ENCODE results near the gene ZNF358.

Gene ZNF358

GRCh38 chr19:7539827-7540425 lies 24.0 kb downstream of the ZNF358 start:
- no peak for DNase-seq

DNA sequence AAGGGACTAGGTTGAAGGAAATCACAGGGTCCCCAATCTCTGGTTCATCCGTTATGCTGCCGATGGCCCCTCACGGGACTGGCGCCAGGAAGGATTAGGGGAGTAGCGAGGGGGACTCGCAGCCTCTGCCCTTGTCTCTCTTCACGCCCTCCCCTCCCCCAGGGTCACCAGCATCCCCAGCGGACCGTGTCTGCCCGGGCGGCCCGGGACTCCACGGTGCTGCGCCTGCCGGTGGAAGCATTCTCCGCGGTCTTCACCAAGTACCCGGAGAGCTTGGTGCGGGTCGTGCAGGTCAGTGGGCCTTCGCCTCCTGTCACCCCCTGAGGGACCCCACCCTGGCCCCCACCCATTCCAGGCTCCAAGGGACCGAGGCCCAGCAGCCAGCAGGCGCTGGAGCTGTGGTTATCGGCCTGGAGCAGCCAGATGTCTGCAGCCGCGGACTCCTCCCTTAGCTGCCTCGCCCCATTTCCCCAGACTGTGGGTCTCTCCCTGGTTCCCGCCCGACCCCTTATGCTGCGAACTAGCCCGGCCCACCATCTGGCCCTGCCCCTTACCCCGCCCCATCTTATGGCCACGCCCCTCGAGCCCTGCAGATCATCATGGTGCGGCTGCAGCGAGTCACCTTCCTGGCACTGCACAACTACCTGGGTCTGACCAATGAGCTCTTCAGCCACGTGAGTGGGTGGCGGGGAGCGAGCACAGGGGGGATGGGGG lies 25.0 kb downstream of the ZNF358 start:
- DNase-seq, result no peak

GRCh38 chr19:7541475-7541824 lies 25.5 kb downstream of the ZNF358 start:
- no peak for DNase-seq

DNA sequence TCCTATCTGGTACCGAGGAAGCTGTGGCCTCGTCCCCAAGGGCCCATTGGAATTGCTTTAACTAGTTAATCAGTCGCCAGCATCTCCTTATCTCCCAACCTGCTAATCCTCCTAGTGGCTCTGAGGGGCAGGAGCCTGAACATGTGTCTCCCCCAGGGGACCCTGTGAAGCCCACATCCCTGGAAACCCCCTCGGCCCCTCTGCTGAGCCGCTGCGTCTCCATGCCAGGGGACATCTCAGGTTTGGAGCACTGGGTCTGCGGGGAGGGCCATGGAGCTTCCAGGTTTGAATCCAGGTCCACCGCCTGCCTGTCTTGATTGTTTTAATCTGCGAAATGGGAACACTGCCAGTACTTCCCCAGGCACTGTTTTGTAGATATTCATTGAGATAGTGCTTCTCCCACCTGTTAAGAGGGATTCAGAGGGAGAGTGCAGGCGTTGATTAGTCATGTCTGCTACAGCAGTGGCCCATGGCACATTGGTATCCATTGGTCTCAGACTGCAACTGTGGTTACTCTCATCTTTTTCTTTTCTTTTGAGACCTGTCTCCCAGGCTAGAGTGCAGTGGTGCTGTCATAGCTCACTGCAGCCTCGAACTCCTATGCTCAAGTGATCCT lies 26.0 kb downstream of the ZNF358 start:
- DNase-seq, result no peak

DNA sequence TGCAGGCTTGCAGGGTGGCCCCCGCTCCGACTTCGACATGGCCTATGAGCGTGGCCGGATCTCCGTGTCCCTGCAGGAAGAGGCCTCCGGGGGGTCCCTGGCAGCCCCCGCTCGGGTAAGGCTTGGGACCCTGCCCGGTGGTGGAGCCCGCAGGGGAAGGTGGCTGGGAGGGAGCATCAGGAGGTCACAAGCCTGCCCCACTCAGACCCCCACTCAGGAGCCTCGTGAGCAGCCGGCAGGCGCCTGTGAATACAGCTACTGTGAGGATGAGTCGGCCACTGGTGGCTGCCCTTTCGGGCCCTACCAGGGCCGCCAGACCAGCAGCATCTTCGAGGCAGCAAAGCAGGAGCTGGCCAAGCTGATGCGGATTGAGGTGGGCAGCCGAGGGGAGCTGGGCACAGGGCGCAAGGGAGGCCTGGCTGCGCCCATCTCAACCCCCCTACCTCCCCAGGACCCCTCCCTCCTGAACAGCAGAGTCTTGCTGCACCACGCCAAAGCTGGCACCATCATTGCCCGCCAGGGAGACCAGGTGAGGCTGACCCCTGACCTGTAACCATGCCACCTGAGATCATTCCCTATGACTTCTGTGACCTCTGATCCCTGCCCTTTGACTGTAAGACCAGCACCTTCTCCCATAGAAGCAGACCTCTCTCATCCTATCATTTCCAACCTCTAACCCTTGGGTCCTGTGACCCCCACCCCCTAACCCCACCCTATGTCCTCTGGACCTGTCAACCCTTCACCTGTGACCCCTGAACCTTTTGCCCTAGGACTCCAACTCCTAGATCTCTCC lies 26.8 kb downstream of the ZNF358 start:
- DNase-seq, result no peak

DNA sequence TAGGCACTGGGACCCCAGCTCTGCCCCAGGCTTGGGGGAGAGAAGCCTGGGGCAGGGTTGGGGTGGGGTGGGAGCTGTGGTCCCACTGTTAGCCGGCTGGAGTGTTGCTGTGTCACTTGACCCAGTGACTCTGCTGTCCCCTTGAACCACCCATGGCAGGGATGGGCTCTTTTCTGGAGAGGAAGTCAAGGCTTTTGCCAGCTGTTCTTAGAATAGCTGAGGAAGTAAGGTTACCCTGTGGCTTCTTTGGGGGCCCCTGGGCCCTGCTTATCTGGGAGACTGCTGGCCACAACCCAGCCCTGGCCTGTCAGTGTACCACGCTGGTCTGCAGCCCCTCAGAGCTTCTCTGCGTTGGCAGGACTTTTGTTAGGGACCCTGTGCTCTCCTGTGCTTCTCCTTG lies 28.7 kb downstream of the ZNF358 start:
- DNase-seq, result no peak

GRCh38 chr19:7545300-7545699 lies 29.4 kb downstream of the ZNF358 start:
- no peak for DNase-seq

DNA sequence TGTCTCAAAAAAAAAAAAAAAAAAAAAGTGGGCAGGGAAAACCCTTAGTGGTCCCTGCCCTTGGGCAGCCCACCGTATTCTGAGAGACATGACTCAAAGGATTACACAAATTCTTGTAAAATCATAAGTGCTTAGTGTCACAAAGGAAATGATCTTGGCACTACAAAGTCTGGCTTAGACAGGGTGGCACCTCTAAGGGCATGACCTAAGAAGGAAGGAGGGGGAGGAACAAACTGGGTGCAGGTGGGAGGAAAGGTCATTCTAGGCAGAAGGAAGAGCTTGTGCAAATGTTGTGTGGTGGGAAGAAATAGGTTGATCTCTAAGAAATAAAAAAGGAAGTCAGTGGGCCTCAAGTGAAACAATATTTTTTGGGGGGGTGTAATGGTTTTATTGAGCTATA lies 30.0 kb downstream of the ZNF358 start:
- no peak for DNase-seq

DNA sequence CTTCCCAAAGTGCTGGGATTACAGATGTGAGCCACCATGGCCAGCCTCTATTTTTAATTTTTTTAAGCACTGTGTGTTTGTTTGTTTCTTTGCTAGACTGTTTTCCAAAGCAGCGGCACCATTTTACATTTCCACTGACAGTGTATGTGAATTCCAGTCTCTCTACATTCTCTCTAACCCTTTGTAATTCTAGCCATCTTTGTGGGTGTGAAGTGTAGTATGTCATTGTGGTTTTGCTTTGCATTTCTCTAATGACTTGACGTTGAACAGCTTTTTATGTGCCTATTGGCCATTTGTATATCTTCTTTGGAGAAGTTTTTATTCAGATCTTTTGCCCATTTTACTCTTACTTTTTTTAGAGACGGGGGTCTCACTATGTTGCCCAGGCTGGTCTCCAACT lies 31.3 kb downstream of the ZNF358 start:
- DNase-seq, result no peak

GRCh38 chr19:7549429-7550148 lies 33.7 kb downstream of the ZNF358 start:
- DNase-seq, result no peak

DNA sequence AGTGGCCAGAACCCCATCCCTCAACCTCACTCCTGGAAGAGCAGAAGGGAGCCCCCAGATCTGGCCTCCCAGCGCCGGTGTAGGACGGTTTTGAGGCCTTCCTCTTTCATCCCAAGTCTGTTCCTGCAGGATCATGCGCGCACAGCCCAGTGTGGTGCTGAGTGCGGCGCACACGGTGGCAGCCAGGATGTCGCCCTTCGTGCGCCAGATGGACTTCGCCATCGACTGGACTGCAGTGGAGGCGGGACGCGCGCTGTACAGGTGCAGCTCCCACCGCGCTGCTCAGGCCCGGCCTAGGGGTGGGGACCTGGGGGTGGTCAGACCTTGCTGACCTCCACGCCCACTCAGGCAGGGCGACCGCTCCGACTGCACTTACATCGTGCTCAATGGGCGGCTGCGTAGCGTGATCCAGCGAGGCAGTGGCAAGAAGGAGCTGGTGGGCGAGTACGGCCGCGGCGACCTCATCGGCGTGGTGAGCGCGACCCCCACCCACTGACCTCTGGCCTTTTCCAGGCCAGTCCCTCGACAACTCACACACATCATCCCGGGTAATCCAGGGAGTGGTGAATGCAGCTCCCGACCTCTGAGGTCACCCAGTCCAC lies 34.4 kb downstream of the ZNF358 start:
- DNase-seq, result no peak

- peak; percentile 96 for DNase-seq
Observed at GRCh38 chr19:7550987-7551761, 35.3 kb downstream of the ZNF358 start.

DNA sequence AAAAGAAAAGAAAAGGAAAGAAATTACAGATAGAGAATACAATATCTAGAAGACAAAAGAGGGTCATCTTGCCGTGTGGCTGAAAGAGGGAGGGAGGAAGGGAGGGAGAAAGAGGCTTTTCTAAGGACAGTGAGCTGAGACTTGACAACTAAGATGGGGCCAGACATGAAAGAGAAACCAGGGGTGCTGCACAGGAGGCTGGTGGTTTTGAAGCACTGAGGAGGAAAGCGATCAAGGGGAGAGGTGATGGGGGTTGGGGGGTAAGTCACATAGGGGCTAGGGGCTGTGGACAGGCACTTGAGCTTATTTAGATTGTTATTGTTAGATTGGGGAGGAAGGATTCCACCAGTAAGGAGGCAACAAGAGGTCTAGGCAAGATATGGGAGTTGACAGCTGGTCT lies 36.9 kb downstream of the ZNF358 start:
- no peak for DNase-seq

DNA sequence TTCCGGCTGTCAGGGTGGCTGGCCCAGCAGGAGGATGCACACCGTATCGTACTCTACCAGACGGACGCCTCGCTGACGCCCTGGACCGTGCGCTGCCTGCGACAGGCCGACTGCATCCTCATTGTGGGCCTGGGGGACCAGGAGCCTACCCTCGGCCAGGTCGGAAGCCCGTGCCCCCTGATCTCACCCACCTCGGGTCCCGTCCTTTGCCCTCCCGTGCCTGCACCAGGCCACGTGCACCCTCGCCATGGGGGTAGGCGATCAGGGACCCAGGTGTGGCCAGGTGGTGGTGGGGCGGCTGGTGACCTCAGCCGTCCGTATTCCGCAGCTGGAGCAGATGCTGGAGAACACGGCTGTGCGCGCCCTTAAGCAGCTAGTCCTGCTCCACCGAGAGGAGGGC lies 38.7 kb downstream of the ZNF358 start:
- DNase-seq, result no peak

DNA sequence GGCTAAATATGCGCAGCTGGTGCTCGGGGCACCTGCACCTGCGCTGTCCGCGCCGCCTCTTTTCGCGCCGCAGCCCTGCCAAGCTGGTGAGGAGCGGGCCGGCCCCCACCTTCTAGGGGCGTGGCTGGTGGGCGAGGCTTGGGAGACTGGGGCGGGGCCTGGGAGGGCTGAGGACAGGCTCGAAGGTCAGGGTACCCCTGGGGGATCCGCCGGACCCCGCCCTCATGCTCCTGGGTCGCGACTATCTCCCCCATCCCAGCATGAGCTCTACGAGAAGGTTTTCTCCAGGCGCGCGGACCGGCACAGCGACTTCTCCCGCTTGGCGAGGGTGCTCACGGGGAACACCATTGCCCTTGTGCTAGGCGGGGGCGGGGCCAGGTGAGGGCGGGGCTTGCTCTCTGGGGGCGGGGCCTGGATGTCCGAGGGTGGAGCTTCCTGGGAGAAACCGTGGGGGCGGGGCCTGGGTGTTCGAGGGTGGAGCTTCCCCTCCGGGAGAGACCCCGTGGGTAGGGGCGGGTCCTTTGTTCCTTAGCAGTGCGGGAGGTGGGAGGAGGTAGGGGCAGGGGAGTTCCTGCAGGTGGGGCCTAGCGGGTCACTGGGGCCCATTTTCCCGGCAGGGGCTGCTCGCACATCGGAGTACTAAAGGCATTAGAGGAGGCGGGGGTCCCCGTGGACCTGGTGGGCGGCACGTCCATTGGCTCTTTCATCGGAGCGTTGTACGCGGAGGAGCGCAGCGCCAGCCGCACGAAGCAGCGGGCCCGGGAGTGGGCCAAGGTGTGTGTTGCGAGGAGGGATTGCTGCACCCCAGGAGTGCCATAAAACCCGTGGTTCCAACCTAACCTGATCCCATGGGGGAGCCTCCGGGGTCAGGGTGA lies 39.3 kb downstream of the ZNF358 start:
- DNase-seq, result no peak

- DNase-seq, result no peak
Observed at GRCh38 chr19:7556696-7557315, 40.9 kb downstream of the ZNF358 start.

DNA sequence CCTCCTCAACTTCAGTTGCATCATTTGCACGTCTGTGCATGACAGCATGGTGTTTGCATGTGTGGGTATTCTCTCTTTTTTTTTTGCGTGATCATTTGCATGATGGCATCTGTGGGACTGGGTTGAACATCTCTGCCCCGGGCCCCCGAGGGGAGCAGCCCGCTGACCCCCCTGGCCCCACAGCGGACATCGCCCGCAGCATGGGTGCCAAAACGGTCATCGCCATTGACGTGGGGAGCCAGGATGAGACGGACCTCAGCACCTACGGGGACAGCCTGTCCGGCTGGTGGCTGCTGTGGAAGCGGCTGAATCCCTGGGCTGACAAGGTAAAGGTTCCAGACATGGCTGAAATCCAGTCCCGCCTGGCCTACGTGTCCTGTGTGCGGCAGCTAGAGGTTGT lies 42.8 kb downstream of the ZNF358 start:
- no peak for DNase-seq

- no peak for DNase-seq
Observed at GRCh38 chr19:7559102-7559501, 43.2 kb downstream of the ZNF358 start.

DNA sequence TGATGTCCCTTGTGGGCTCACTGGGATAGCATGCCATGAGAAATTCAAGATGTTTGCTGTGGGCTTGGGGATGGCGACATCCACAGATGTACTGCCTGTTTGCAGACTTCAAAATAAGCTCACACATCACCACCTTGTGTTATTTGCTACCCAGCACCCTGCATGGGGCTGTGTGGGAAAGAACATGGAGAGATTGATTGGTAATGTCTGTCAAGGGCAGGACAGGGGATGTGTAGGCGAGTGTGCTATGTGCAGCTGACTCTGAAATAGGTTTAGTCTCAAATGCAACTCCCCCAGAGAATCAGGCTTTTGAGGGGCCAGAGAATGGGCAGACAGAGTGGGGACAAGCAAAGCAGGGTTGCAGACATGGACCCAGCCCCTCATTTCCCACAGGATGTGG lies 44.4 kb downstream of the ZNF358 start:
- no peak for DNase-seq

DNA sequence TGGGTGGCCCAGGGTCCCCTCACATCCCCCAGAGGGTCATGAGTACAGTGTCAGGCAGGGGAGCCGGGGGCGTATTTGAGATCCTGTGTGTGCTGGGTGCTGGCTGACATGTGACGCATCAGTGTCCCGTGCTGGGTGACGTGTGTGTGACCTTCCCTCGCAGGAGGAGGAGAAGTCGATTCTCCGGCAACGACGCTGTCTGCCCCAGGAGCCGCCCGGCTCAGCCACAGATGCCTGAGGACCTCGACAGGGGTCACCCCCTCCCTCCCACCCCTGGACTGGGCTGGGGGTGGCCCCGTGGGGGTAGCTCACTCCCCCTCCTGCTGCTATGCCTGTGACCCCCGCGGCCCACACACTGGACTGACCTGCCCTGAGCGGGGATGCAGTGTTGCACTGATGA lies 45.4 kb downstream of the ZNF358 start:
- DNase-seq, result no peak
